HL-60 (cell line): ENCODE data around the gene VENTX.

Source experiments
- CTCF ChIP-seq: IDR thresholded peaks from one replicate; pipeline ENCODE4 v1.5.1; 2011; ENCODE audit warnings: low read length, control low read depth, inconsistent platforms; ENCODE audit not compliant: insufficient read depth
- POLR2AphosphoS5 ChIP-seq: IDR thresholded peaks from 2 replicates; pipeline ENCODE4 v1.6.1; 2012; ENCODE audit warnings: low read depth
- REST ChIP-seq: IDR thresholded peaks from 2 replicates; pipeline ENCODE4 v1.6.1; 2012; ENCODE audit warnings: low read depth; ENCODE audit not compliant: insufficient replicate concordance

GRCh38 chr10:133282846-133283390 lies 45.3 kb downstream of the VENTX start:
- TF ChIP-seq CTCF (no peak), POLR2AphosphoS5 (no peak), REST (no peak)
